OCI-LY7 (cell line): ENCODE data around the gene RMDN3.

Experiments
- CTCF ChIP-seq: fragments of 200-600 bp; sonication (generic); conservative IDR thresholded peaks from 2 replicates; pipeline ENCODE4 v1.5.1; 2014; ENCODE audit warnings: mild to moderate bottlenecking, antibody characterized with exemption, low read length, moderate library complexity, mixed read lengths
- EZH2phosphoT487 ChIP-seq: fragments of 200-600 bp; sonication (generic); IDR thresholded peaks from 2 replicates; pipeline ENCODE4 v1.6.1; 2018; ENCODE audit warnings: low read depth, borderline replicate concordance, mild to moderate bottlenecking, mixed run types, antibody characterized with exemption, low read length, moderate library complexity, mixed read lengths

- TF ChIP-seq CTCF, result no peak
- no peak for TF ChIP-seq EZH2phosphoT487
Observed at GRCh38 chr15:40694688-40695468, 60.2 kb downstream of the RMDN3 start, which contains the start of gene RAD51.
